BJ (cell line): ENCODE data around the gene CCDC195. TPM values are rescaled to one million over a fixed set of nuclear protein-coding genes. Genes with fewer than 3 reads are reported as not detected.

Source experiments
- CTCF ChIA-PET: fragments of 350-600 bp; formaldehyde crosslinking; extraction: SDS; loops from one replicate; lab custom pipeline; 2021; ENCODE audit warnings: antibody characterized with exemption, inconsistent platforms; lab: Yijun Ruan, JAX
- POLR2A ChIA-PET: fragments of 300-600 bp; sonication (Branson Sonifier 250); formaldehyde crosslinking; extraction: SDS; loops from one replicate; lab custom pipeline; 2021; ENCODE audit warnings: antibody characterized with exemption; lab: Charles Lee
- DNase-seq: peaks from one replicate; pipeline ENCODE4 v3.0.0-alpha.2; 2011; ENCODE audit warnings: low read depth
- H3K27me3 ChIP-seq: 2 replicates; pipeline ENCODE4 v1.6.0; 2011; ENCODE audit warnings: low read length; ENCODE audit not compliant: control insufficient read depth, insufficient read depth
- H3K36me3 ChIP-seq: 2 replicates; pipeline ENCODE4 v1.5.1; 2011; ENCODE audit warnings: low read length; ENCODE audit not compliant: control insufficient read depth, insufficient read depth
- H3K4me3 ChIP-seq: 2 replicates; pipeline ENCODE4 v1.5.1; 2011; ENCODE audit warnings: low read depth, mild to moderate bottlenecking, control low read depth, low read length
- CTCF ChIP-seq: IDR thresholded peaks from 2 replicates; pipeline ENCODE4 v1.5.1; 2011; ENCODE audit warnings: low read depth, mild to moderate bottlenecking, control low read depth, inconsistent platforms, low read length, moderate library complexity; ENCODE audit not compliant: insufficient read depth
- polyA plus RNA-seq: library from polyadenylated mRNA; depleted of rRNA; stranded (reverse); fragments of >200 nt; gene quantifications from 2 replicates; pipeline ENCODE4 v1.2.3, GENCODE V29; 2011

Gene CCDC195
- polyA plus RNA-seq, 1 experiment = not detected

DNA sequence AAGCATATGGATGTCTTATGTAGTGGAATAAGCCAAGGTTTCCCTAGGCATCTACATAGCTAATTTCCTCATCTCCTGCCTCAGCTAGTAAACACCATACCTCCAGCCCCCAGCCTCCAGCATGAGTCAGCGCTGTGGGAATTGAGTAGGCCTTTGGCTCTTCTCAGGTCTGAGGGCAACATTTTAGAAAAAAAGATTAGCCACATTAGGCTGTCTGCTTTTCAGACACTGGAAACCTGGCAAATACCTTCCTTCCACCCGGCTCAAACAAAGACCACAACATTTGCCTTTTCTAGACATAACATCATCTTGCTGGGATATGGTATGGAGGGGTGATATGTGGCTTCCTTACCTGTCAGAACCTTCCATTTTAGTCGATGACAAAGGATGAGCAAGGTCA, 6.1 kb upstream of the CCDC195 start:
- POLR2A ChIA-PET = no interaction called here
- CTCF ChIA-PET = interaction anchor here (1.2 kb wide), 1 partner anchor 10 kb away, joined by 4 read pairs; no protein-coding TSS in a partner anchor
- no peak for TF ChIP-seq CTCF

GRCh38 chr2:224716921-224717320, 756 bp upstream of the CCDC195 start:
- no peak overlapping the region for H3K4me3 ChIP-seq
- no peak for DNase-seq
- CTCF ChIA-PET = no interaction called here
- POLR2A ChIA-PET = no interaction called here
- no peaks in the 10 kb centered on the region for H3K36me3 ChIP-seq
- TF ChIP-seq CTCF = no peak
- H3K27me3 ChIP-seq = no peaks in the 10 kb centered on the region; the same call in 1 of the 2 replicates

More for the DNA sequence above, 6.1 kb upstream of the CCDC195 start:
- no peak for DNase-seq
- no peaks in the 10 kb centered on the region; the same call in 1 of the 2 replicates for H3K27me3 ChIP-seq
- H3K4me3 ChIP-seq = no peak overlapping the region
- H3K36me3 ChIP-seq = no peaks in the 10 kb centered on the region

GRCh38 chr2:224711859-224712665, 4.1 kb downstream of the CCDC195 start:
- DNase-seq = no peak
- CTCF ChIA-PET = interaction anchor here (1.0 kb wide), 1 partner anchor 10 kb away, joined by 4 read pairs; no protein-coding TSS in a partner anchor
- no peak for TF ChIP-seq CTCF

DNA sequence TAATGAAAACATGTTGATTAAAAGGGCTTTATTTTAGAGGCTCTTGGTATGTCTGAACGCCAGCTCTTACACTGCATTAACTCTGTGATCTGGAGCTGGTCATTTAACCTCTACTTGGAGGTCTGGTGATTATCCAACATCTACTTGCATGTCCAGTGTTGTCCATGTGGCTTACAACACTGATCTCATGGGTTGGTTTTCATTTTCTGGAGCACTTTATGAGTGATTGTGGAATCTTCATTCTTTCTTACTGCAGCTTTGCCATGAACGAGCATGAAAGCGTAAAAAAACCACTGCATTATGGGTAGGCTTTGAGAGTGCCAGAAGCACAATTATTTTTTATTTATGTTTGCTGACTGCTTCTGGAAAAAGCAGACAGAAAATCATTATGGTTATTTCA, 4.8 kb downstream of the CCDC195 start:
- CTCF ChIA-PET = interaction anchor here (0.9 kb wide), 1 partner anchor 146 kb away, joined by 3 read pairs; no protein-coding TSS in a partner anchor

More at GRCh38 chr2:224711859-224712665, 4.1 kb downstream of the CCDC195 start:
- no peaks in the 10 kb centered on the region for H3K27me3 ChIP-seq
- H3K36me3 ChIP-seq = no peaks in the 10 kb centered on the region
- POLR2A ChIA-PET = interaction anchor here (0.6 kb wide), 1 partner anchor 452 kb away, joined by 7 read pairs; no protein-coding TSS in a partner anchor
- H3K4me3 ChIP-seq = no peak overlapping the region

More for the DNA sequence above, 4.8 kb downstream of the CCDC195 start:
- Histone ChIP-seq H3K27me3 (no peaks in the 10 kb centered on the region), H3K4me3 (no peak overlapping the region), H3K36me3 (no peaks in the 10 kb centered on the region)
- POLR2A ChIA-PET = no interaction called here
- no peak for TF ChIP-seq CTCF
- DNase-seq = no peak
